ENCODE measurements around the gene ZFYVE9. TPM values are rescaled to one million over a fixed set of nuclear protein-coding genes. Genes with fewer than 3 reads are reported as not detected.
"Not testable (repeated sequence)": the region's sequence is repeated elsewhere in the genome, so short reads cannot be mapped to it uniquely, and the experiment has no call there.

Gene ZFYVE9
- total RNA-seq, 1 donor from 2014 or later, result 85.6 TPM

GRCh38 chr1:52152572-52152971, 10.7 kb downstream of the ZFYVE9 start:
- DNase-seq, result no peak

GRCh38 chr1:52153010-52153409, 11.1 kb downstream of the ZFYVE9 start:
- DNase-seq, result no peak

- DNase-seq, result no peak
Observed at GRCh38 chr1:52153898-52154297, 12.0 kb downstream of the ZFYVE9 start.

- no peak for DNase-seq
Observed at GRCh38 chr1:52156460-52156859, 14.6 kb downstream of the ZFYVE9 start.

- no peak for DNase-seq
Observed at GRCh38 chr1:52157582-52157981, 15.7 kb downstream of the ZFYVE9 start.

GRCh38 chr1:52158218-52158617, 16.3 kb downstream of the ZFYVE9 start:
- no peak for DNase-seq

GRCh38 chr1:52159033-52159789, 17.3 kb downstream of the ZFYVE9 start:
- DNase-seq, result no peak

GRCh38 chr1:52162947-52163346, 21.1 kb downstream of the ZFYVE9 start:
- no peak for DNase-seq

GRCh38 chr1:52164604-52165003, 22.7 kb downstream of the ZFYVE9 start:
- DNase-seq, result no peak

GRCh38 chr1:52166996-52167753, 25.3 kb downstream of the ZFYVE9 start:
- no peak for DNase-seq

GRCh38 chr1:52168373-52169080, 26.6 kb downstream of the ZFYVE9 start:
- DNase-seq, result no peak

GRCh38 chr1:52171149-52171548, 29.3 kb downstream of the ZFYVE9 start:
- DNase-seq, result not testable (repeated sequence)

GRCh38 chr1:52179073-52179472, 37.2 kb downstream of the ZFYVE9 start:
- DNase-seq, result no peak

- DNase-seq, result no peak
Observed at GRCh38 chr1:52180176-52180575, 38.3 kb downstream of the ZFYVE9 start.

GRCh38 chr1:52181759-52182158, 39.9 kb downstream of the ZFYVE9 start:
- not testable (repeated sequence) for DNase-seq

GRCh38 chr1:52182328-52182727, 40.4 kb downstream of the ZFYVE9 start:
- DNase-seq, result not testable (repeated sequence)

GRCh38 chr1:52182874-52183400, 41.0 kb downstream of the ZFYVE9 start:
- DNase-seq, result no peak

- DNase-seq, result no peak
Observed at GRCh38 chr1:52186449-52186848, 44.6 kb downstream of the ZFYVE9 start.

GRCh38 chr1:52189898-52190480, 48.1 kb downstream of the ZFYVE9 start:
- no peak for DNase-seq

GRCh38 chr1:52190500-52191252, 48.8 kb downstream of the ZFYVE9 start:
- DNase-seq, result no peak

GRCh38 chr1:52191395-52191965, 49.6 kb downstream of the ZFYVE9 start:
- no peak for DNase-seq
